Sigmoid colon (tissue), 7 donors: Measurements from ENCODE around the gene HHIPL1. TPM values are rescaled to one million over a fixed set of nuclear protein-coding genes. Genes with fewer than 3 reads are reported as not detected.

Experiments
- DNase-seq: peaks from one replicate; pipeline ENCODE4 v3.0.0-alpha.2; 2019
- H3K27ac ChIP-seq, 4 donors: fragments of 200-600 bp; sonication (generic); one replicate each; pipeline ENCODE4 v1.5.1; 2016 to 2019; ENCODE audit warnings: mild to moderate bottlenecking in 1 of 4
- H3K27me3 ChIP-seq, 3 donors: fragments of 200-600 bp; sonication (generic); one replicate each; pipeline ENCODE4 v1.5.1; 2019; ENCODE audit warnings: mild to moderate bottlenecking in 1 of 3
- H3K36me3 ChIP-seq, 4 donors: fragments of 200-600 bp; sonication (generic); one replicate each; pipeline ENCODE4 v1.5.1; 2016 to 2019
- H3K4me1 ChIP-seq, 4 donors: fragments of 200-600 bp; sonication (generic); one replicate each; pipeline ENCODE4 v1.5.1; 2017 to 2019
- H3K4me3 ChIP-seq, 4 donors: fragments of 200-600 bp; sonication (generic); one replicate each; pipeline ENCODE4 v1.5.1; 2017 to 2019; ENCODE audit warnings: mild to moderate bottlenecking in 2 of 4, moderate library complexity in 1 of 4
- H3K9me3 ChIP-seq, 4 donors: fragments of 200-600 bp in 3 of 4; sonication (generic) in 3 of 4; one replicate each; pipeline versions ENCODE4 v1.5.1 to v1.6.1; 2013 to 2019
- EP300 ChIP-seq, 4 donors: sonication (generic); formaldehyde crosslinking; IDR thresholded peaks; one replicate each; pipeline ENCODE4 v1.6.1; 2017; ENCODE audit warnings: antibody characterized with exemption in 4 of 4
- POLR2A ChIP-seq, 2 donors: fragments of 450-650 bp; IDR thresholded peaks; one replicate each; pipeline ENCODE4 v1.6.1; 2016; ENCODE audit warnings: antibody characterized with exemption in 2 of 2, mild to moderate bottlenecking in 2 of 2, moderate library complexity in 2 of 2
- POLR2AphosphoS5 ChIP-seq, 4 donors: sonication (generic); formaldehyde crosslinking; IDR thresholded peaks; one replicate each; pipeline ENCODE4 v1.6.1; 2017; ENCODE audit warnings: antibody characterized with exemption in 4 of 4
- WGBS, 2 donors: extraction: QIAGEN DNeasy Blood & Tissue Kit; methylation state at CpG; one replicate each; pipeline ENCODE4 v1.1.7; 2013; 5-methylcytosine and 5-hydroxymethylcytosine counted together
- intact Hi-C: fragments of 100-400 bp; cut with DNase I; formaldehyde crosslinking; loops from one replicate; pipeline ENCODE4 v1.15.1; 2023
- polyA plus RNA-seq, 3 donors: library from polyadenylated mRNA; stranded (reverse); fragments of 200-250 nt; gene quantifications; one replicate each; pipeline ENCODE4 v1.2.3, GENCODE V29; 2013
- total RNA-seq, 4 donors: library from RNA; depleted of rRNA; stranded (reverse); fragments of >200 nt; gene quantifications; one replicate each; pipeline ENCODE4 v1.1.0, GENCODE V29; 2016
- TF ChIP-seq, protein P1 (sequence below), 4 experiments: fragments of 450-650 bp in 3 of 4; fragments of 200-600 bp in 1 of 4; IDR thresholded peaks; one replicate each; pipeline ENCODE4 v1.5.1; 2016 to 2019; ENCODE audit warnings: antibody characterized with exemption in 4 of 4, mild to moderate bottlenecking in 3 of 4, moderate library complexity in 2 of 4
- donor health status: healthy with polysubstance abuse.
- donor health status: Bipolar disorder and iron deficiency.
- donor health status: healthy.

The HHIPL1 gene
- total and polyA plus RNA-seq, 7 donors: 0.80 to 10.8 (median 4.3) TPM; not detected in 2

DNA sequence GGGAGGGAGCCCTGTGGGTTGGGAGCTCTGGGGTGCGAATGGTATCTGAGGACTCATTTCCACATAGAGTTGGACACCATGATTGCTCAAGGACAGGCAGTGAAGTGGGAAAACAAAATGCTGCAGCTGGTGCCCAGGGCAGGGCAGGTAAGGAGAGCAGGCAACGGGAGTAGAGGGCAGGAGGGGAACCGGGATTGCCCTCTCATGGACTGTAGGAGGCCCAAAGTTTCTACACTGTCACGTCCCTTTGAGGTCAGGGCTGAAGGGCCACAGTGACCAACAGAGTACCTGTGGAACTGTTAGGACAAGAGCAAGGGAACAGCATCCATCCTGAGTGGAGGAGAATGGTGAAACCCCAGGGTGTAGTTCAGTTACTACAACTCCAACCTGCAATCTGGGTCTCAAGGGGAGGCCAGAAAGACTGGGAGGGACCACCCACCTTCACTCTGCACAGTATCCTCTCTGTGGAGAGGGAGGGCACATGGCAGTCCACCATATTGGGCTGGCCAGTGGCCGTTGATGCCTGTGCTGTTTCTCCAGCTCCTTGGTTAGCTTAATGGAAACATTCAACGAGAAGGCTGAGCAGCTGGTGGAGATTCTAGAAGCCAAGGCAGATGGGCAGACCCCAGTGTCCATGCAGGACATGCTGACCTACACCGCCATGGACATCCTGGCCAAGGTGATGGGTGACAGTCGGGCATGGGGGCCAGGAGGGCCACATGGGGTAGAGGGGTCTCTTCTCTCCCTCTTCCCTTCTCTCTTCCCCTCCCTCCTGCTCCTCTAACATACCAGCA lies 61.4 kb downstream of the HHIPL1 start:
- H3K9me3 ChIP-seq: peaks cover 0 to 11% (median 7%) of the 10 kb centered on the region in 4 donors
- no peaks in the 10 kb centered on the region for H3K4me1 ChIP-seq
- DNase-seq: no peak
- WGBS, 2 donors: 67 to 77% methylated on average over 8 of the region's 8 CpGs
- H3K36me3 ChIP-seq: no peaks in the 10 kb centered on the region
- no peak overlapping the region for H3K4me3 ChIP-seq
- intact Hi-C loops: no loop called here
- no peaks in the 10 kb centered on the region for H3K27me3 ChIP-seq
- no peak overlapping the region for H3K27ac ChIP-seq
- TF ChIP-seq POLR2AphosphoS5 (IDR thresholded peaks at IDR 0.05) (no peak), EP300 (IDR thresholded peaks at IDR 0.05) (no peak), POLR2A (IDR thresholded peaks at IDR 0.05) (no peak)
- TF ChIP-seq, protein P1, sequence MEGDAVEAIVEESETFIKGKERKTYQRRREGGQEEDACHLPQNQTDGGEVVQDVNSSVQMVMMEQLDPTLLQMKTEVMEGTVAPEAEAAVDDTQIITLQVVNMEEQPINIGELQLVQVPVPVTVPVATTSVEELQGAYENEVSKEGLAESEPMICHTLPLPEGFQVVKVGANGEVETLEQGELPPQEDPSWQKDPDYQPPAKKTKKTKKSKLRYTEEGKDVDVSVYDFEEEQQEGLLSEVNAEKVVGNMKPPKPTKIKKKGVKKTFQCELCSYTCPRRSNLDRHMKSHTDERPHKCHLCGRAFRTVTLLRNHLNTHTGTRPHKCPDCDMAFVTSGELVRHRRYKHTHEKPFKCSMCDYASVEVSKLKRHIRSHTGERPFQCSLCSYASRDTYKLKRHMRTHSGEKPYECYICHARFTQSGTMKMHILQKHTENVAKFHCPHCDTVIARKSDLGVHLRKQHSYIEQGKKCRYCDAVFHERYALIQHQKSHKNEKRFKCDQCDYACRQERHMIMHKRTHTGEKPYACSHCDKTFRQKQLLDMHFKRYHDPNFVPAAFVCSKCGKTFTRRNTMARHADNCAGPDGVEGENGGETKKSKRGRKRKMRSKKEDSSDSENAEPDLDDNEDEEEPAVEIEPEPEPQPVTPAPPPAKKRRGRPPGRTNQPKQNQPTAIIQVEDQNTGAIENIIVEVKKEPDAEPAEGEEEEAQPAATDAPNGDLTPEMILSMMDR (IDR thresholded peaks at IDR 0.05): no peak

DNA sequence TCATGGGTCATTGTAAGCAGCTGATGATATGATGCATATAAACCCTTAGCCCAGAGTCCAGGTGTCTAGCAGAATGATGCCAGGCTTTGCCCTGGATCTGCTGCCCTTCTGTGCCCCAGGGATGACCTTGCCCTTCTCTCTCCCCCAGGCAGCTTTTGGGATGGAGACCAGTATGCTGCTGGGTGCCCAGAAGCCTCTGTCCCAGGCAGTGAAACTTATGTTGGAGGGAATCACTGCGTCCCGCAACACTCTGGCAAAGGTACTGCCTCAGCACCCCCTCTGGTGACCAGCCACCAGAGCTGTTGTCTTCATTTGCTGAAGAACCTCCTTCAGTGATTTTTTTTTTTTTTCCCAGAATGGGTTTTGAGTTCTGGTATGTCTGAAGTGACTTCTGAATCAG lies 62.5 kb downstream of the HHIPL1 start:
- no peak for DNase-seq
- Histone ChIP-seq H3K4me1 (no peaks in the 10 kb centered on the region), H3K27ac (no peak overlapping the region), H3K4me3 (no peak overlapping the region), H3K9me3 (peaks cover 0 to 11% (median 5%) of the 10 kb centered on the region in 4 donors), H3K36me3 (no peaks in the 10 kb centered on the region), H3K27me3 (no peaks in the 10 kb centered on the region)
- intact Hi-C loops: no loop called here
- WGBS, 2 donors: 95 to 97% methylated on average over 2 of the region's 2 CpGs
- no peak for TF ChIP-seq POLR2A (IDR thresholded peaks at IDR 0.05)
- TF ChIP-seq, protein P1 (IDR thresholded peaks at IDR 0.05): no peak
- no peak for TF ChIP-seq POLR2AphosphoS5 (IDR thresholded peaks at IDR 0.05)
- TF ChIP-seq EP300 (IDR thresholded peaks at IDR 0.05): no peak

DNA sequence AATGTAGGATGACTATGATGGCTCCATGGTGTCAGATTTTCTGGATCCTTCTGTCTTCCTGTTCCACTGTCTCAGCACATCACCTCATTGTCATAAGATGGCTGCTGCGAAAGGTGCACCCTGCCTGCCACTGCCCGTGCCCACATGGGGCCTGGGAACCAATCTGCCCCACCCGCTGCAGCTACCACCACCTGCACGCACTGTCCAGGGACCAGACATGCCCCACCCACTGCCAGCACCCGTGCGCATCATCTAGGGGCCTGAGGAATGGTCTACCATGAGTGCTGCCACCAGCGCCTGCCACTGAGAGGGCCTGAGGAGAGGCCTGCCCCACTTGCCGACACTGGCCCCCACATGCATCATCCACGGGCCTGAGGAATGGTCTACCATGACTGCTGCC lies 63.0 kb downstream of the HHIPL1 start:
- Histone ChIP-seq H3K36me3 (no peaks in the 10 kb centered on the region), H3K27me3 (no peaks in the 10 kb centered on the region), H3K4me1 (no peaks in the 10 kb centered on the region), H3K4me3 (no peak overlapping the region), H3K9me3 (peaks cover 0 to 10% (median 5%) of the 10 kb centered on the region in 4 donors), H3K27ac (no peak overlapping the region)
- intact Hi-C loops: no loop called here
- DNase-seq: no peak
- no peak for TF ChIP-seq POLR2A (IDR thresholded peaks at IDR 0.05)
- no peak for TF ChIP-seq POLR2AphosphoS5 (IDR thresholded peaks at IDR 0.05)
- no peak for TF ChIP-seq EP300 (IDR thresholded peaks at IDR 0.05)
- TF ChIP-seq, protein P1 (IDR thresholded peaks at IDR 0.05): no peak
- WGBS, 2 donors: 91 to 94% methylated on average over 9 of the region's 9 CpGs

DNA sequence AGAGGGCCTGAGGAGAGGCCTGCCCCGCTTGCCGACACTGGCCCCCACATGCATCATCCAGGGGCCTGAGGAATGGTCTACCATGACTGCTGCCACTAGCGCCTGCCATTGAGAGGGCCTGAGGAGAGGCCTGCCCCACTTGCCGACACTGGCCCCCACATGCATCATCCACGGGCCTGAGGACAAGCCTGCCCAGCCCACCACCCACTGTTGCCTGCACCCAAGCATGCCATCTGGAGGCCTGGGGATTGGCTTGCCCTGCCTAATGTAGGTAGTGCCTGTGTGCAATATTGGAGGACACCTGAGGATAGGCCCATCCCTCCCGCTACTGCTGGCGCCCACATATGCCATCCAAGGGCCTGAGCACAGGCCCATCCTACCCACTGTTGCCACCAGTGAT lies 63.5 kb downstream of the HHIPL1 start:
- intact Hi-C loops: no loop called here
- Histone ChIP-seq H3K9me3 (peaks cover 0 to 5% (median under 1%) of the 10 kb centered on the region in 4 donors), H3K4me1 (no peaks in the 10 kb centered on the region), H3K36me3 (no peaks in the 10 kb centered on the region), H3K27me3 (no peaks in the 10 kb centered on the region), H3K4me3 (no peak overlapping the region), H3K27ac (no peak overlapping the region)
- no peak for TF ChIP-seq POLR2AphosphoS5 (IDR thresholded peaks at IDR 0.05)
- no peak for TF ChIP-seq POLR2A (IDR thresholded peaks at IDR 0.05)
- no peak for TF ChIP-seq EP300 (IDR thresholded peaks at IDR 0.05)
- TF ChIP-seq, protein P1 (IDR thresholded peaks at IDR 0.05): no peak
- DNase-seq: no peak
- 81 to 82% methylated on average over 7 of the region's 7 CpGs for WGBS, 2 donors
